K562 (cell line): ENCODE data around the gene ITPR1. TPM values are rescaled to one million over a fixed set of nuclear protein-coding genes. Genes with fewer than 3 reads are reported as not detected.

ENCODE experiments used
- ATAC-seq: fragments of 200-7000 bp; cut with Tn5 transposase; 3 replicates; pipeline ENCODE4 v1.9.1; 2020; ENCODE audit warnings: moderate library complexity
- BruUV-seq: library from RNA; stranded (reverse); fragments of 400-500 nt; replicated peaks from 2 replicates; lab custom pipeline; 2021; lab: Mats Ljungman, UMichigan
- CTCF ChIA-PET: fragments of 300-600 bp; formaldehyde crosslinking; extraction: SDS; loops from one replicate; lab custom pipeline; 2021; ENCODE audit warnings: low intra/inter-chr PET ratio; lab: Yijun Ruan, JAX
- POLR2A ChIA-PET: fragments of 300-600, 350-650 bp; sonication (Branson Sonifier 250); formaldehyde crosslinking; extraction: SDS; loops from one replicate; lab custom pipeline; 2021; ENCODE audit warnings: antibody characterized with exemption, inconsistent platforms; lab: Yijun Ruan, JAX
- DNase-seq, 4 experiments: peaks; one replicate each; pipeline versions ENCODE4 v3.0.0 to v3.0.0-alpha.2; 2011 to 2018; ENCODE audit warnings: low spot score in 3 of 4, mixed read lengths in 3 of 4; ENCODE audit errors: extremely low read depth in 1 of 4
- FAIRE-seq: peaks from 2 replicates; lab custom pipeline; 2011; peaks lifted over from hg19 to GRCh38; lab: Jason Lieb, UNC
- H2AFZ ChIP-seq: 2 replicates; pipeline ENCODE4 v1.6.0; 2011; ENCODE audit warnings: low read depth, low read length, control low read depth, inconsistent platforms
- H3K27ac ChIP-seq: fragments of 200-600 bp; 3 replicates; pipeline ENCODE4 v1.8.0; 2011; ENCODE audit warnings: low read depth, mild to moderate bottlenecking, control low read depth, inconsistent platforms, low read length, moderate library complexity, mixed read lengths; ENCODE audit errors: extremely low read depth
- H3K27me3 ChIP-seq, 2 experiments: fragments of 300-600 bp in 1 of 2; 2 replicates in 1 of 2; 3 replicates in 1 of 2; pipeline versions ENCODE4 v1.6.0 to v1.8.0; 2011; ENCODE audit warnings: inconsistent platforms in 2 of 2, low read length in 2 of 2, mild to moderate bottlenecking in 1 of 2, mixed read lengths in 1 of 2, moderate library complexity in 1 of 2; ENCODE audit not compliant: control insufficient read depth in 2 of 2, insufficient read depth in 2 of 2
- H3K36me3 ChIP-seq: fragments of 300-600 bp; 3 replicates; pipeline ENCODE4 v1.8.0; 2011; ENCODE audit warnings: mild to moderate bottlenecking, low read length, inconsistent platforms; ENCODE audit not compliant: control insufficient read depth, insufficient read depth
- H3K4me1 ChIP-seq, 2 experiments: fragments of 200-600 bp in 1 of 2; replicated peaks in 1 of 2; 2 replicates in 1 of 2; 3 replicates in 1 of 2; pipeline versions ENCODE4 v1.5.1 to v1.8.0; 2011; ENCODE audit warnings: inconsistent platforms in 2 of 2, low read length in 2 of 2, mild to moderate bottlenecking in 1 of 2, mixed read lengths in 1 of 2, moderate library complexity in 1 of 2; ENCODE audit not compliant: control insufficient read depth in 2 of 2, insufficient read depth in 2 of 2
- H3K4me2 ChIP-seq: 2 replicates; pipeline ENCODE4 v1.6.1; 2011; ENCODE audit warnings: low read length, control low read depth, inconsistent platforms, mixed read lengths; ENCODE audit not compliant: insufficient read depth
- H3K4me3 ChIP-seq: fragments of 200-600 bp; sonication (generic), shearing (Covaris generic); 2 replicates; pipeline ENCODE4 v1.5.1; 2016; ENCODE audit warnings: control low read depth, inconsistent platforms
- H3K79me2 ChIP-seq: fragments of 200-600 bp; 3 replicates; pipeline ENCODE4 v1.8.0; 2011; ENCODE audit warnings: low read length, inconsistent platforms; ENCODE audit not compliant: control insufficient read depth, insufficient read depth
- H3K9ac ChIP-seq, 2 experiments: 2 replicates each; pipeline versions ENCODE4 v1.6.0 to v1.6.1; 2011; ENCODE audit warnings: low read depth in 2 of 2, low read length in 2 of 2, control low read depth in 1 of 2, inconsistent platforms in 1 of 2, mild to moderate bottlenecking in 1 of 2, mixed read lengths in 1 of 2; ENCODE audit not compliant: insufficient read depth in 1 of 2
- H3K9me1 ChIP-seq: one replicate; pipeline ENCODE4 v1.6.0; 2011; ENCODE audit warnings: inconsistent platforms, mild to moderate bottlenecking, low read length, moderate library complexity; ENCODE audit not compliant: control insufficient read depth, insufficient read depth
- H3K9me3 ChIP-seq: replicated peaks from 2 replicates; pipeline ENCODE4 v1.5.1; 2011; ENCODE audit warnings: low read depth, low read length, inconsistent platforms; ENCODE audit not compliant: control insufficient read depth, insufficient read depth
- H4K20me1 ChIP-seq: replicated peaks from 2 replicates; pipeline ENCODE4 v1.6.1; 2011; ENCODE audit warnings: low read length, inconsistent platforms, mixed read lengths; ENCODE audit not compliant: control insufficient read depth, insufficient read depth
- DPF2 ChIP-seq: fragments of 450-650 bp; IDR thresholded peaks from 2 replicates; pipeline ENCODE4 v1.6.1; 2016
- ETV6 ChIP-seq, 3 experiments: fragments of 150-350 bp in 1 of 3; sonication (generic) in 1 of 3; formaldehyde crosslinking in 1 of 3; IDR thresholded peaks; 2 replicates each; pipeline versions ENCODE4 v1.6.1 to v1.8.0; 2014 to 2022; ENCODE audit warnings: borderline replicate concordance in 2 of 3, low read depth in 2 of 3, antibody characterized with exemption in 1 of 3, low read length in 1 of 3, mild to moderate bottlenecking in 1 of 3, missing genetic modification reagents in 1 of 3
- MEF2D ChIP-seq: conservative IDR thresholded peaks from 2 replicates; pipeline ENCODE4 v1.6.1; 2016; ENCODE audit warnings: low read depth, missing genetic modification characterization, missing compliant biosample characterization
- MEIS2 ChIP-seq: fragments of 450-650 bp; IDR thresholded peaks from 2 replicates; pipeline ENCODE4 v1.6.1; 2014; ENCODE audit warnings: mild to moderate bottlenecking; ENCODE audit not compliant: partially characterized antibody
- NRF1 ChIP-seq, 2 experiments: fragments of 450-650 bp; IDR thresholded peaks in 1 of 2; conservative IDR thresholded peaks in 1 of 2; 2 replicates each; pipeline ENCODE4 v1.6.1; 2014; ENCODE audit warnings: mild to moderate bottlenecking in 2 of 2
- SMARCE1 ChIP-seq: fragments of 450-650 bp; IDR thresholded peaks from 2 replicates; pipeline ENCODE4 v1.7.1; 2016; ENCODE audit warnings: mild to moderate bottlenecking
- ZNF24 ChIP-seq: fragments of 450-650 bp; IDR thresholded peaks from 2 replicates; pipeline ENCODE4 v1.6.1; 2016
- ZNF507 ChIP-seq: conservative IDR thresholded peaks from 2 replicates; pipeline ENCODE4 v1.6.1; 2017; ENCODE audit warnings: missing genetic modification characterization, missing compliant biosample characterization
- ZNF780A ChIP-seq: fragments of 250-450 bp; sonication (Bioruptor Pico); IDR thresholded peaks from 2 replicates; pipeline ENCODE4 v1.5.0; 2021; ENCODE audit warnings: mild to moderate bottlenecking
- WGBS: fragments of 100-300 bp; shearing (Covaris generic); methylation state at CpG from one replicate; pipeline ENCODE4 v1.1.6; 2016; ENCODE audit warnings: low coverage, mixed read lengths; ENCODE audit not compliant: insufficient coverage; ENCODE audit errors: missing lambda C conversion rate; 5-methylcytosine and 5-hydroxymethylcytosine counted together
- in situ Hi-C: fragments of 300-500 bp; cut with MboI; formaldehyde crosslinking; loops from 4 replicates; pipeline ENCODE4 v1.15.0; 2018; ENCODE audit warnings: inconsistent platforms, mixed read lengths
- intact Hi-C: fragments of 100-400 bp; cut with micrococcal nuclease; formaldehyde crosslinking; loops from 2 replicates; pipeline ENCODE4 v1.14.2; 2022
- polyA plus RNA-seq, 8 experiments: library from polyadenylated mRNA; depleted of rRNA in 4 of 8; stranded (reverse) in 5 of 8; unstranded in 3 of 8; fragments of >200 nt; fragmentation: Nextera tagmentation in 2 of 8; fragmentation: Illumina TruSeq in 1 of 8; extraction: Ambion mirVana in 2 of 8; extraction: Trizol in 1 of 8; gene quantifications; 2 replicates each; pipeline versions ENCODE4 v1.2.1 to v1.2.3, GENCODE V29; 2011 to 2014; ENCODE audit warnings: inconsistent platforms in 1 of 8, missing spikeins in 1 of 8
- total RNA-seq, 7 experiments: library from RNA; depleted of rRNA in 6 of 7; stranded (reverse); fragments of >200 nt in 6 of 7; fragmentation: Illumina TruSeq in 2 of 7; extraction: Trizol in 2 of 7; gene quantifications; 2 replicates each; pipeline versions ENCODE4 v1.2.1 to v1.2.3, GENCODE V29; 2011 to 2021; ENCODE audit warnings: low replicate concordance in 1 of 7
- TF ChIP-seq, protein P1 (sequence below): fragments of 250-450 bp; sonication (Bioruptor Pico); IDR thresholded peaks from 2 replicates; pipeline ENCODE4 v1.5.0; 2022; ENCODE audit warnings: mild to moderate bottlenecking
- TF ChIP-seq, protein P2 (sequence below), 2 experiments: fragments of 250-450 bp in 1 of 2; fragments of 450-650 bp in 1 of 2; sonication (Bioruptor Pico) in 1 of 2; IDR thresholded peaks; 2 replicates each; pipeline versions ENCODE4 v1.6.1 to v1.8.0; 2016 to 2021; ENCODE audit warnings: mild to moderate bottlenecking in 2 of 2, moderate library complexity in 2 of 2, missing compliant biosample characterization in 1 of 2, missing genetic modification characterization in 1 of 2
- TF ChIP-seq, protein P3 (sequence below): fragments of 450-650 bp; IDR thresholded peaks from 2 replicates; pipeline ENCODE4 v1.6.1; 2016

Gene ITPR1
- total and polyA plus RNA-seq, 9 of the 15 experiments (the other 6 are each of a cell fraction or from before 2014, with no cell fraction given): 22.4 to 40.0 (median 27.4) TPM

- Histone ChIP-seq H3K4me3 (no peak overlapping the region), H3K9me1 (no peaks in the 10 kb centered on the region), H3K4me1 (peaks cover 0 to 30% of the 10 kb centered on the region in 2 experiments; a peak in 3 of 5 replicates), H3K27ac (no peak overlapping the region), H3K4me2 (no peak overlapping the region; the same call in 1 of the 2 replicates), H3K9me3 (no peaks in the 10 kb centered on the region), H2AFZ (no peak overlapping the region), H3K79me2 (no peaks in the 10 kb centered on the region), H3K27me3 (no peaks in the 10 kb centered on the region), H3K9ac (no peak overlapping the region), H4K20me1 (no peaks in the 10 kb centered on the region), H3K36me3 (peaks cover 21% of the 10 kb centered on the region)
- POLR2A ChIA-PET: interaction anchor here (0.8 to 4.2 kb wide), 7 partner anchors 9 to 135 kb away, joined by 3 to 27 read pairs (median 5); partner anchors contain the start of gene BHLHE40
- no peak for DNase-seq
- FAIRE-seq: no peak
- WGBS: 18% methylated on average over 5 of the region's 5 CpGs
- ATAC-seq: peak; percentile 39
- BruUV-seq: no TSS peak
- intact Hi-C loops: no loop called here
- TF ChIP-seq NRF1 (conservative IDR thresholded peaks at IDR 0.05 in 1 of 2, IDR thresholded peaks at IDR 0.05 in 1 of 2) (peak; percentile 23 to 38; a peak in 1 of 4 replicates), DPF2 (no peak), MEIS2 (peak; percentile 77), MEF2D (no peak), ZNF507 (tag) (no peak), ETV6 (IDR thresholded peaks at IDR 0.05; ENCODE audit: borderline replicate concordance in 1 of 2, low read depth in 2 of 2, low read length in 1 of 2) (no peak), ETV6 (CRISPR knock-in tag; IDR thresholded peaks at IDR 0.05; ENCODE audit: borderline replicate concordance) (no peak), SMARCE1 (no peak), ZNF24 (no peak), ZNF780A (CRISPR knock-in tag) (no peak)
- TF ChIP-seq, protein P1, sequence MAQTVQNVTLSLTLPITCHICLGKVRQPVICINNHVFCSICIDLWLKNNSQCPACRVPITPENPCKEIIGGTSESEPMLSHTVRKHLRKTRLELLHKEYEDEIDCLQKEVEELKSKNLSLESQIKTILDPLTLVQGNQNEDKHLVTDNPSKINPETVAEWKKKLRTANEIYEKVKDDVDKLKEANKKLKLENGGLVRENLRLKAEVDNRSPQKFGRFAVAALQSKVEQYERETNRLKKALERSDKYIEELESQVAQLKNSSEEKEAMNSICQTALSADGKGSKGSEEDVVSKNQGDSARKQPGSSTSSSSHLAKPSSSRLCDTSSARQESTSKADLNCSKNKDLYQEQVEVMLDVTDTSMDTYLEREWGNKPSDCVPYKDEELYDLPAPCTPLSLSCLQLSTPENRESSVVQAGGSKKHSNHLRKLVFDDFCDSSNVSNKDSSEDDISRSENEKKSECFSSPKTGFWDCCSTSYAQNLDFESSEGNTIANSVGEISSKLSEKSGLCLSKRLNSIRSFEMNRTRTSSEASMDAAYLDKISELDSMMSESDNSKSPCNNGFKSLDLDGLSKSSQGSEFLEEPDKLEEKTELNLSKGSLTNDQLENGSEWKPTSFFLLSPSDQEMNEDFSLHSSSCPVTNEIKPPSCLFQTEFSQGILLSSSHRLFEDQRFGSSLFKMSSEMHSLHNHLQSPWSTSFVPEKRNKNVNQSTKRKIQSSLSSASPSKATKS (CRISPR knock-in tag): no peak
- TF ChIP-seq, protein P2, sequence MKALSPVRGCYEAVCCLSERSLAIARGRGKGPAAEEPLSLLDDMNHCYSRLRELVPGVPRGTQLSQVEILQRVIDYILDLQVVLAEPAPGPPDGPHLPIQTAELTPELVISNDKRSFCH (CRISPR knock-in tag; IDR thresholded peaks at IDR 0.05): no peak
- TF ChIP-seq, protein P2 (tag; IDR thresholded peaks at IDR 0.05): no peak
- TF ChIP-seq, protein P3, sequence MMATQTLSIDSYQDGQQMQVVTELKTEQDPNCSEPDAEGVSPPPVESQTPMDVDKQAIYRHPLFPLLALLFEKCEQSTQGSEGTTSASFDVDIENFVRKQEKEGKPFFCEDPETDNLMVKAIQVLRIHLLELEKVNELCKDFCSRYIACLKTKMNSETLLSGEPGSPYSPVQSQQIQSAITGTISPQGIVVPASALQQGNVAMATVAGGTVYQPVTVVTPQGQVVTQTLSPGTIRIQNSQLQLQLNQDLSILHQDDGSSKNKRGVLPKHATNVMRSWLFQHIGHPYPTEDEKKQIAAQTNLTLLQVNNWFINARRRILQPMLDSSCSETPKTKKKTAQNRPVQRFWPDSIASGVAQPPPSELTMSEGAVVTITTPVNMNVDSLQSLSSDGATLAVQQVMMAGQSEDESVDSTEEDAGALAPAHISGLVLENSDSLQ: peak; percentile 70
- CTCF ChIA-PET: no interaction called here
- in situ Hi-C loops: no loop called here
Observed at GRCh38 chr3:4850211-4850927, 357.2 kb downstream of the ITPR1 start.
